CD4-positive, alpha-beta memory T cell (primary cell): Measurements from ENCODE around the gene FRMD1. TPM values are rescaled to one million over a fixed set of nuclear protein-coding genes. Genes with fewer than 3 reads are reported as not detected.

Experiments used
- CTCF ChIA-PET: fragments of 350-600 bp; sonication (Branson Sonifier 250); formaldehyde crosslinking; loops from one replicate; lab custom pipeline; 2021; ENCODE audit warnings: inconsistent platforms; ENCODE audit not compliant: partially characterized antibody; lab: Charles Lee
- POLR2A ChIA-PET: fragments of 350-600 bp; sonication (Branson Sonifier 250); formaldehyde crosslinking; loops from one replicate; lab custom pipeline; 2021; ENCODE audit not compliant: partially characterized antibody; lab: Charles Lee
- DNase-seq, 5 donors: peaks; one replicate each; pipeline versions ENCODE4 v3.0.0 to v3.0.0-alpha.2; 2020 to 2022; ENCODE audit warnings: mixed read lengths in 1 of 5
- H3K27ac ChIP-seq: one replicate; pipeline ENCODE4 v1.7.0; 2013; ENCODE audit warnings: low read depth, low read length
- H3K27me3 ChIP-seq: 2 replicates; pipeline ENCODE4 v1.7.0; 2013; ENCODE audit warnings: mild to moderate bottlenecking, low read length, moderate library complexity; ENCODE audit not compliant: insufficient read depth
- H3K36me3 ChIP-seq: 2 replicates; pipeline ENCODE4 v1.7.0; 2013; ENCODE audit warnings: mild to moderate bottlenecking, low read length, moderate library complexity; ENCODE audit not compliant: insufficient read depth
- H3K4me1 ChIP-seq: 2 replicates; pipeline ENCODE4 v1.7.0; 2013; ENCODE audit warnings: mild to moderate bottlenecking, low read length, moderate library complexity; ENCODE audit not compliant: insufficient read depth
- H3K4me3 ChIP-seq, 2 donors: one replicate each; pipeline ENCODE4 v1.7.0; 2013; ENCODE audit warnings: low read length in 2 of 2, mild to moderate bottlenecking in 1 of 2
- H3K9me3 ChIP-seq, 2 donors: one replicate each; pipeline ENCODE4 v1.7.0; 2013; ENCODE audit warnings: low read length in 2 of 2, control low read depth in 1 of 2; ENCODE audit not compliant: control insufficient read depth in 1 of 2
- H3K27ac Mint-ChIP-seq, 7 donors: one replicate each; pipeline ENCODE4 v1.8.0; 2020 to 2021; ENCODE audit warnings: mixed read lengths in 7 of 7, mild to moderate bottlenecking in 6 of 7, inconsistent platforms in 3 of 7, moderate library complexity in 3 of 7
- H3K27me3 Mint-ChIP-seq, 2 donors: one replicate each; pipeline ENCODE4 v1.8.0; 2020 to 2021; ENCODE audit warnings: mixed read lengths in 2 of 2
- H3K36me3 Mint-ChIP-seq, 2 donors: one replicate each; pipeline ENCODE4 v1.8.0; 2020 to 2021; ENCODE audit warnings: mixed read lengths in 2 of 2, inconsistent platforms in 1 of 2, mild to moderate bottlenecking in 1 of 2
- H3K4me1 Mint-ChIP-seq, 4 donors: one replicate each; pipeline ENCODE4 v1.8.0; 2020 to 2021; ENCODE audit warnings: mixed read lengths in 4 of 4, mild to moderate bottlenecking in 1 of 4
- H3K4me3 Mint-ChIP-seq, 8 donors: one replicate each; pipeline ENCODE4 v1.8.0; 2020 to 2021; ENCODE audit warnings: mixed read lengths in 8 of 8, mild to moderate bottlenecking in 7 of 8, moderate library complexity in 6 of 8, inconsistent platforms in 3 of 8
- H3K9me3 Mint-ChIP-seq, 8 donors: one replicate each; pipeline ENCODE4 v1.8.0; 2020 to 2021; ENCODE audit warnings: mixed read lengths in 8 of 8, mild to moderate bottlenecking in 5 of 8, inconsistent platforms in 3 of 8, moderate library complexity in 1 of 8
- intact Hi-C: fragments of 100-400 bp; cut with micrococcal nuclease; formaldehyde crosslinking; loops from one replicate; pipeline ENCODE4 v1.15.1; 2023
- polyA plus RNA-seq, 2 donors: library from polyadenylated mRNA; unstranded; fragments of 300-500 nt; fragmentation: Illumina TruSeq; gene quantifications; one replicate each; pipeline ENCODE4 v1.2.3, GENCODE V29; 2021
- total RNA-seq, 2 experiments: library from RNA; stranded (reverse); gene quantifications; one replicate each; pipeline ENCODE4 v1.2.3, GENCODE V29; 2021

Gene FRMD1
- total and polyA plus RNA-seq, 4 experiments from 2014 or later: not detected

GRCh38 chr6:168117942-168118341, 38.9 kb upstream of the FRMD1 start:
- Mint-ChIP-seq H3K27ac (no peak overlapping the region), H3K4me1 (no peaks in the 10 kb centered on the region), H3K27me3 (peaks cover 3 to 4% of the 10 kb centered on the region in 2 donors), H3K4me3 (no peak overlapping the region), H3K36me3 (no peaks in the 10 kb centered on the region), H3K9me3 (peaks cover 0 to 6% (median under 1%) of the 10 kb centered on the region in 8 donors)
- Histone ChIP-seq H3K4me1 (no peaks in the 10 kb centered on the region), H3K27me3 (no peaks in the 10 kb centered on the region), H3K27ac (no peak overlapping the region), H3K4me3 (no peak overlapping the region), H3K9me3 (no peaks in the 10 kb centered on the region), H3K36me3 (no peaks in the 10 kb centered on the region)
- no peak for DNase-seq
- intact Hi-C loops: no loop called here
- CTCF ChIA-PET: no interaction called here
- POLR2A ChIA-PET: no interaction called here

GRCh38 chr6:168116975-168117899, 38.2 kb upstream of the FRMD1 start:
- Mint-ChIP-seq H3K9me3 (peaks cover 0 to 6% (median under 1%) of the 10 kb centered on the region in 8 donors), H3K27me3 (peaks cover 0 to 3% of the 10 kb centered on the region in 2 donors), H3K27ac (no peak overlapping the region), H3K4me1 (no peaks in the 10 kb centered on the region), H3K36me3 (no peaks in the 10 kb centered on the region), H3K4me3 (no peak overlapping the region)
- no peaks in the 10 kb centered on the region for H3K9me3 ChIP-seq
- CTCF ChIA-PET: no interaction called here
- no peak for DNase-seq
- POLR2A ChIA-PET: no interaction called here
- intact Hi-C loops: no loop called here
- H3K4me3 ChIP-seq: no peak overlapping the region
- no peaks in the 10 kb centered on the region for H3K36me3 ChIP-seq
- H3K27me3 ChIP-seq: no peaks in the 10 kb centered on the region
- H3K4me1 ChIP-seq: no peaks in the 10 kb centered on the region
- no peak overlapping the region for H3K27ac ChIP-seq

GRCh38 chr6:168116438-168116974, 37.5 kb upstream of the FRMD1 start:
- DNase-seq: no peak
- Mint-ChIP-seq H3K9me3 (peaks cover 0 to 6% (median 0%) of the 10 kb centered on the region in 8 donors), H3K27ac (no peak overlapping the region), H3K36me3 (no peaks in the 10 kb centered on the region), H3K27me3 (peaks cover 0 to 3% of the 10 kb centered on the region in 2 donors), H3K4me3 (no peak overlapping the region), H3K4me1 (no peaks in the 10 kb centered on the region)
- intact Hi-C loops: no loop called here
- no peaks in the 10 kb centered on the region for H3K4me1 ChIP-seq
- no peak overlapping the region for H3K4me3 ChIP-seq
- H3K27ac ChIP-seq: no peak overlapping the region
- no peaks in the 10 kb centered on the region for H3K36me3 ChIP-seq
- no peaks in the 10 kb centered on the region for H3K27me3 ChIP-seq
- H3K9me3 ChIP-seq: no peaks in the 10 kb centered on the region
- POLR2A ChIA-PET: no interaction called here
- CTCF ChIA-PET: no interaction called here

DNA sequence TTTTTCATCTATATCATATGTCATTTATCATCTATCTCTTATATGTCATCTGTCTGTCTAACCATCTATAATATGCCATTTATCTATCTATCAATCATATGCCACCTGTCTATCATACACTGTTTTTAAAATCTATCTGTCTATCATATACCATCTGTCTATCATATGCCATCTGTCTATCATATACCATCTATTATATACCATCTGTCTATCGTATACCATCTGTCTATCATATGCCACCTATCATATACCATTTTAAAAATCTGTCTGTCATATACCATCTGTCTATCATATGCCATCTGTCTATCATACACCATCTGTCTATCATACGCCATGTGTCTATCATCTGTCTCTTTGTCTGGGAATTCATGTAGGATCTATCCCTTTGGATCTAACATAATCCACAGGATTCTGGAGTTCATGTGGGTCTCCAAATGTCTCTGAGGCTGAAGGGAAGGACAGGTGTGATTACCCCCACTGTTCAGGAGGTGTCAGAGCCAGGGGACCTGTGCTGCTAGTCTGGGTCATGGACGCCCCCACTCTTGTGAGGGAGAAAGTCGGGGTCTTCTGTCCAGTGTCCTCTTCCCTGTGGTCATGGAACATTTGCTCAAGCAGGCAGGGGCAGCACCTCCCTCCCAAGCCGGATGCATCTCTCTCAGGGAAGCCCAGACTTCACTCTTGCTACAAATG, 36.9 kb upstream of the FRMD1 start:
- Mint-ChIP-seq H3K4me1 (no peaks in the 10 kb centered on the region), H3K4me3 (no peak overlapping the region), H3K36me3 (no peaks in the 10 kb centered on the region), H3K9me3 (peaks cover 0 to 6% (median 0%) of the 10 kb centered on the region in 8 donors), H3K27ac (peak overlapping the region in 1 of 7 donors; percentile 4), H3K27me3 (peaks cover 0 to 3% of the 10 kb centered on the region in 2 donors)
- H3K4me1 ChIP-seq: no peaks in the 10 kb centered on the region
- no peaks in the 10 kb centered on the region for H3K27me3 ChIP-seq
- no peaks in the 10 kb centered on the region for H3K9me3 ChIP-seq
- ChIA-PET POLR2A (no interaction called here), CTCF (no interaction called here)
- H3K4me3 ChIP-seq: no peak overlapping the region
- H3K27ac ChIP-seq: no peak overlapping the region
- intact Hi-C loops: no loop called here
- no peak for DNase-seq
- no peaks in the 10 kb centered on the region for H3K36me3 ChIP-seq

DNA sequence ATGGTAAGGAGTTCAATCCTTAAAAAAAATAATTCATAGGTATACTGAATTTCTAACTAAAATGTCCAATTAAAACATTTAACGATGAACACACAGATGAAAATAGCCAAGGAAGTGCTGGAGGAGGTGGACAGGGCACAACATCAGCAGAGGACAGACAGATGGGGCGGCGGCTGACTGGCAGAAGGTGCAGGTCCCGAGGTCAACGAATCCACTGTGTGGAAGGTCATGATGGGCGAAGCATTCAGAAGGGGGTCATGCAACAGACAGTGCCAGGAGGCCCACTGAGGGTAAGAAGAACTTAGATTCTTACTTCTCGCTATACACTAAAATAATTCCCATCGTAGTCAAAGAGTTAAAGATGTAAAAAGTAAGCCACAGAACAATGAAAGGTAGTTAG, 34.2 kb upstream of the FRMD1 start:
- DNase-seq: no peak
- no peaks in the 10 kb centered on the region for H3K36me3 ChIP-seq
- ChIA-PET POLR2A (no interaction called here), CTCF (no interaction called here)
- peak overlapping the region in 1 of 7 donors; percentile 12 for H3K27ac Mint-ChIP-seq
- no peak overlapping the region for H3K27ac ChIP-seq
- H3K27me3 ChIP-seq: no peaks in the 10 kb centered on the region
- no peaks in the 10 kb centered on the region for H3K4me1 Mint-ChIP-seq
- no peaks in the 10 kb centered on the region for H3K9me3 ChIP-seq
- no peaks in the 10 kb centered on the region for H3K36me3 Mint-ChIP-seq
- H3K27me3 Mint-ChIP-seq: peaks cover 3 to 4% of the 10 kb centered on the region in 2 donors
- no peaks in the 10 kb centered on the region for H3K4me1 ChIP-seq
- no peak overlapping the region for H3K4me3 ChIP-seq
- peaks cover 0 to 6% (median 0%) of the 10 kb centered on the region in 8 donors for H3K9me3 Mint-ChIP-seq
- no peak overlapping the region for H3K4me3 Mint-ChIP-seq
- intact Hi-C loops: no loop called here

DNA sequence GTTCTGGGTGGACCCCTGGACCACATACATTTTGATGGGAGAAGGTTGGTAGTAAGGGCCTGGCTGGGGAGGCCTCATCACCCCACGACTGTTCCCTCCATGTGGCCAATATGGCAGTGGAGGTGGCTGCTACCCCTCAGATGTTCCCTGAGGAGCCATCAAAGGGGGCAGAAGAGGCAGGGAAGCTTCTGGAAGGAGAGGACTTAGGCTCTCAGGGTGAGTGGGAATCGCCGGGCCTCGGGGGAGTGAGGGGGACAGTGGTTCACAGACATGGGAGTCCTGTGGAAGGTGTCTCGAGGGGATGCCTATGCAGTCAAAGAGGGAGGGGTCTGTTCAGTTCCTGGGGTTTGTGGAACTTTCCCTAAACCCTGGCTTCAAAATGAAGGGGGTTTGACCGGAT, 32.9 kb upstream of the FRMD1 start:
- H3K4me3 Mint-ChIP-seq: no peak overlapping the region

GRCh38 chr6:168110437-168110836, 31.4 kb upstream of the FRMD1 start:
- no peak for DNase-seq
- Mint-ChIP-seq H3K36me3 (no peaks in the 10 kb centered on the region), H3K27me3 (peaks cover 5 to 8% of the 10 kb centered on the region in 2 donors), H3K4me3 (no peak overlapping the region), H3K4me1 (no peaks in the 10 kb centered on the region), H3K9me3 (peaks cover 0 to 1% (median 0%) of the 10 kb centered on the region in 8 donors), H3K27ac (no peak overlapping the region)
- POLR2A ChIA-PET: no interaction called here
- Histone ChIP-seq H3K27me3 (no peaks in the 10 kb centered on the region), H3K4me1 (no peaks in the 10 kb centered on the region), H3K27ac (no peak overlapping the region), H3K36me3 (no peaks in the 10 kb centered on the region), H3K4me3 (no peak overlapping the region), H3K9me3 (no peaks in the 10 kb centered on the region)
- intact Hi-C loops: no loop called here
- CTCF ChIA-PET: no interaction called here

More for the DNA sequence above, 32.9 kb upstream of the FRMD1 start:
- H3K9me3 ChIP-seq: no peaks in the 10 kb centered on the region
- peaks cover 0 to 5% (median 0%) of the 10 kb centered on the region in 8 donors for H3K9me3 Mint-ChIP-seq
- no peak overlapping the region for H3K4me3 ChIP-seq
- H3K36me3 ChIP-seq: no peaks in the 10 kb centered on the region
- intact Hi-C loops: no loop called here
- no peak overlapping the region for H3K27ac Mint-ChIP-seq
- H3K4me1 ChIP-seq: no peaks in the 10 kb centered on the region
- H3K27me3 ChIP-seq: no peaks in the 10 kb centered on the region
- DNase-seq: no peak
- H3K4me1 Mint-ChIP-seq: no peaks in the 10 kb centered on the region
- peaks cover 3 to 4% of the 10 kb centered on the region in 2 donors for H3K27me3 Mint-ChIP-seq
- POLR2A ChIA-PET: no interaction called here
- no peaks in the 10 kb centered on the region for H3K36me3 Mint-ChIP-seq
- CTCF ChIA-PET: no interaction called here
- H3K27ac ChIP-seq: no peak overlapping the region
